Stimulated activated CD8-positive, alpha-beta memory T cell treated with anti-CD3 and anti-CD28 coated beads, Interleukin-4, amount 100 ng/mL, for 4 hours (primary cell): ENCODE measurements around the gene CANT1.
"Not testable (repeated sequence)": the region's sequence is repeated elsewhere in the genome, so short reads cannot be mapped to it uniquely, and the experiment has no call there.

Source experiments
- DNase-seq, 2 donors: peaks; one replicate each; pipeline ENCODE4 v3.0.0-alpha.2; 2020; ENCODE audit warnings: low read depth in 2 of 2, low spot score in 1 of 2

Gene CANT1

DNA sequence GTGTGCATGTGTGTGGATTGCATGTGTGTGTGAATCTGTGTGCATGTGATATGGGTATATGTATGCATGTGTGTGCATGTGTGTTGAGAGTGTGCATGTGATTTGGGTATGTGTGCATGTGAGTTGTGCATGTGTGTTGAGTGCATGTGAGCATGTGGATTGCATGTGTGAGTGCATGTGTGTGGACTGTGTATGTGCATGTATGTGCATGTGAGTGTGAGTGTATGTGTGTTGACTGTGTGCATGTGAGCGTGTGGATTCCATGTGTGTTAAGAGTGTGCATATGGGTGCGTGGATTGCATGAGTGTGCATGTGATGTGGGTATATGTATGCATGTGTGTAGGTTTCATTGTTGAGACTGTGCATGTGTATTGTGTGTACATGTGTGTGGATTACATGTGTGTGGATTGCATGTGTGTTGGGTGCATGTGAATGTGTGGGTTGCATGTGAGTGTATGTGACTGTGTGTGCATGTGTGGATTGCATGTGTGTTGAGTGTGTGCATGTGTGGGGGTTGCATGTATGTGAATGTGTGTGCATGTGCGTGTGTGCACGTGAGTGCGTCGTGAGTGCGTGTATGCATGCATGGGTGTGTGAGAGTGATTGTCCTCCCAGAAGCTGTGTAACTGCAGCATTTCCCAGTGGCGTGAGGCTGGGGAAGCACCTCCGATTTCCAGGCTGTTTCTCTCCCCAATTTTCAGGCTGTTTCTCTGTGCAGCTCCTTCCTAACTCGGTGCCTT is 33.8 kb upstream of the CANT1 start:
- DNase-seq, result no peak

- peak; percentile 33 to 48 for DNase-seq
These were observed 33.0 kb upstream of the CANT1 start for GRCh38 chr17:79042421-79043190.

DNA sequence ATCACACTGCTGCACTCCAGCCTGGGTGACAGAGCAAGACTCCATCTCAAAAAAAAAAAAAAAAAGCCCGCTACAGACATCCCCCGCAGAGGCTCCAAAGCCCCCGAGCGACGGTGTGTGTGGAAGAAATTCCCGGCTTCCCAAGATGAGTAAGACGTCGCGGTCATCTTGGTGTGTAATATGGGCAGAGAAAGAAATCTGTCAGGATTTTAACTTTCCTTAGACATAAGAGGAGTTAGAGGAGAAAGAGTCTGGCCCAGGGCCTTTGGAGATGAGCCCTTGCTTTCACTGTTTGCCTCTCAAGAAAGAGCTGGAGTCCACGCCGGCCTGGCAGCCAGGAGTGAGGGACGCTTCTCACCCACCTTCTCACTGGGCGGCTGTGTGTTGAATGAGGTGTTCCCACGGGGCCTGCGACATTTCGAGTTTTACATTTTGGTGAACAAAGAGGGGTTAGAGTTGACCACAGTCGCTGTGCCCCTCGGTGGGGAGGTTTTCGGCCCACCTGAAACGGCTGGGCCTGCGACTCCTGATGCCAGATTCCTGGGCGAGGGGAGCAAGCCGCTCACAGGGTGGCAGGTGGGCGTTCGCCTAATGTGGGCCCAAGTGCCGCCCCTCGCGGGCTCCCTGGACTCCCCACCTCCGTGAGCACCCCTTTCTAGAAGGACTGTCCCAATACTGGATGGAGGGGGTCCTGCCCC is 32.3 kb upstream of the CANT1 start:
- DNase-seq, result no peak

DNA sequence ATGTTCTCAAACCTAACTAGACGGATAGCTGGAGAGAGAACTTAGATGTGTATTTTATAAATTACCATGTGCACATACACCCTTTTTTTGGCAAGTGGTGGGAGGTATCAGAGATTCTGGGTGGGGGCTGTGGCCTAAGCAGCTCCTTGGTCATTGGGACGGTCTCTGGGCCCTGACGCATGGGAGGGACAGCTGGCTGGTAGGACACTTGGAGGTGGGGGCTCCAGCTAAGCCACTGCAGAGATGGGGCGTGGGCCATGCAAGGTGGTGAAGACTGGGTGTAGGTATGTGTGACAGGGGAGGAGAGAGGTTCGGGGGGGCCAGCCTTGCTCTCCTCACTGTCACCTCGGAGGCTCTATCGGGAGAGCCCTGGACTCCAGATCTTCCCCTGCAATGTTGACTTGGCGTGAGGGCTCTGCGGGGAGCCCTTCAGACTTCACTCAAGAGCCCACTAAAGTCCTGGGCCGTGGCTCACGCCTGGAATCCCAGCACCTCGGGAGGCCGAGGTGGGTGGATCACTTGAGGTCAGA is 31.5 kb upstream of the CANT1 start:
- no peak for DNase-seq

GRCh38 chr17:79039886-79040285 is 30.3 kb upstream of the CANT1 start:
- no peak for DNase-seq

DNA sequence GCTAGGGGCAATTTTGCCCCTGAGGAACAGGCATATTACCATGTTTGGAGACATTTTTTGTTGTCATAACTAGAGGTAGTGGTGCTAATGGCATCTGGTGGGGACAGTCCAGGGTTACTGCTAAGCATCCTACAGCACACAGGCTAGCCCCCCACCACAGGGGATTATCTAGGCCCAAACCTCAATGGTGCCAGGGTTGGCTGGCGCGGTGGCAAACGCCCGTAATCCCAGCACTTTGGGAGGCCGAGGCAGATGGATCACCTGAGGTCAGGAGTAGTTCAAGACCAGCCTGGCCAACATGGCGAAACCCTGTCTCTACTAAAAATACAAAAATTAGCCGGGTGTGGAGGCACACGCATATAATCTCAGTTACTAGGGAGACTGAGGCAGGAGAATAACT is 29.6 kb upstream of the CANT1 start:
- no peak for DNase-seq

GRCh38 chr17:79038545-79039135 is 29.1 kb upstream of the CANT1 start:
- DNase-seq, result no peak

GRCh38 chr17:79036596-79036995 is 27.0 kb upstream of the CANT1 start:
- no peak for DNase-seq

DNA sequence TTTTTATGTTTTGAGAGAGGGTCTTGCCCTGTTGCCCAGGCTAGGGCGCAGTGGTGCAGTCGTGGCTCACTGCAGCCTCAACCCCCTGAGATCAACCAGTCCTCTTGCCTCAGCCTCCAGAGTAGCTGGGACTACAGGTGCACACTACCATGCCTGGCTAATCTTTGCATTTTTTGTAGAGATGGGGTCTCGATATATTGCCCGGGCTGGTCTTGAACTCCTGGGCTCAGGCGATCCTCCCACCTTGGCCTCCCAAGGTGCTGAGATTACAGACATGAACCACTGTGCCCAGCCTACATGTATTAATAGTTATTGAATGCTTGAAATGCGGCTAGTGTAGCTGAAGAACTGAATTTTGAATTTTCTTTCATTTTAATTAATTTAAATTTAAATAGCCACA is 26.6 kb upstream of the CANT1 start:
- no peak for DNase-seq

DNA sequence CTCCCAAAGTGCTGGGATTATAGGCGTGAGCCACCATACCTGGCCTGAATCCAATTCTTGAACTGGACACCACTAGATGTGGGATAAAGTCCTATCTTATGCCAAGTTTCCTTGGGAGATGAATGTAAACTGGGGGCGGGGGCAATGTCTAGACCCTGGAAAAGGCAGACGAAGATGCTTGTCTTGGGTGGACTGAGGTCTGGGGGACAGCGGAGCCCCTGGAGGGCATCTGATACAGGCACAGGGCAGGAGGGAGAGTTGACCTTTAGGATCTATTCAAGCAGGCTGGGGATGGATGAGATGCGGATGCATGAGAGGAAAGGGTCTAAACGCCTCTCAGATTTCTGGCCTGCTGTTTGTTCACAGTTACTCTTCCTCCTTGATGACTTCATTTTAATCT is 26.1 kb upstream of the CANT1 start:
- DNase-seq, result no peak

- DNase-seq, result no peak
These were observed 25.4 kb upstream of the CANT1 start for GRCh38 chr17:79034931-79035485.

- no peak for DNase-seq
These were observed 24.4 kb upstream of the CANT1 start for GRCh38 chr17:79033741-79034501.

- no peak for DNase-seq
These were observed 23.6 kb upstream of the CANT1 start for GRCh38 chr17:79033046-79033616.

DNA sequence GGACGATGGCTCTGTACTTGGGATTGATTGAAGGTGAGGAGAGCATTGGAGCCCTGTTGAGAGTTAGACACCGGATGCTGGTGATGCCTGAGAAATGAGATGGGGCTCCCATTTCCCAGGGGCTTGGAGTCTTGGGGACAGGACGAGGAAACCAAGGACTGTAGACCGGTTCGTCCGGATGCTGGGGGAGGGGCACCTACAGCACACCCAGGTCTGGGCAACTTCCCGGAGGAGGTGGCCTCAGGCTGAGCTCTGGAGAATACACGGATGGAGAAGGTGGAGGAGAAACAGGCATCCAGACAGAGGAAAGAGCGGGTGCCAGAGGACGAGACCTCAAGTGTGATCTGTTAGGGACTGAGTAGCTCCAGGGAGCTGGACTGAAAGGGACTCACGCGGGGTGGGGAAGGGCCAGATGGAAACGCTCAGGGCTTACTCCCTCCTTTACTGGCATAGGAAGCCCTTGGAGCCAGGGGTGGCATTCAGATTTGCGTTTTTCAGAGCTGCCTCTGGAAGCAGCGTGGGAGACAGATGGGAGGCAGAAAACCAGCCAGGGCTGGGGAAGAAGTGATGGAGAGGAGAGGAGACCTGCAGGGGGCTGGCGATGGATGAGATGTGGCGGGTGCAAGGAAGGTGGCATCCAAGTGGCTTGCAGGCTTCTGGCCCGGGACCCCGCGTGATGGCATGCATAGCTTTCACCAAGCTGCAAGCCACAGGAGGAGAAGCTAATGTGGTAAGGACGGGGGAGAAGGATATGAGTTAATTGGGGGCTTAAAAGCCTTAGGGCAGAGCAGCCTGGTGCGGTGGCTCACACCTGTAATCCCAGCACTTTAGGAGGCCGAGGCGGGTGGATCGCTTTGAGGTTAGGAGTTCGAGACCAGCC is 22.7 kb upstream of the CANT1 start:
- no peak for DNase-seq

- not testable (repeated sequence) for DNase-seq
These were observed 21.1 kb upstream of the CANT1 start for GRCh38 chr17:79030636-79031035.

DNA sequence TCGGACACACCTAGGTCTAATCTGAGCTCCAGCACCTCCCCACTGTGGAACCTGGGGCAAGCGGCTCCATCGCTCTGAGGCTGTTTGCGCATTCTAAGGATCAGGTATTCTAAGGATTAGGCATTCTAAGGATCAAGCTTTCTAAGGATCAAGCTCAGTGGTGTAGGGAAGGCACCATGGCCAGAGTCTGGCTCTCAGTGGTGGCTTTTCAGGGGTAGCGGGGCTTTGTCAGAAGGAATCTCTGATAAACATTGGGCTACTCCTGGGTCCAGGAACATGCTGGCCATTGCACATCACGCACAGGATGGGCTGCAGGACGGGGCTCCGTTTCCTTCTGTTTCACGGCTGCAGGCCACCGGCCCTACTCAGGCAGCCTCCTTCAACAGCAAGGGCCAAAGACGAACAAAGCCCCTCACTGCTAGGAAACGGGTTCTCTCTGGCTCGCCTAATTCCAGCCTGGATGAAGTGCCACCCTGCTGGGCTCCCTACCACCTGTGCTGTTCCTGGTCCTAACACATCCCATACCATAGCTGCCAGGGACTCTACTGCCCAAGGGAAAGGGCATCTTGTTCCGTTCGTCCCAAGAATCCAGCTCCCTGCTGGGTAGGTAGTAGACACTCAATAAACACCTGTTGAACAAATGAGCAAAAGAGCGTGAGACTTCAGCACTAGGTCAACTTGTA is 19.9 kb upstream of the CANT1 start:
- no peak for DNase-seq

- DNase-seq, result no peak
These were observed 19.1 kb upstream of the CANT1 start for GRCh38 chr17:79028496-79029326.
